AG04449 (cell line): ENCODE data around the gene ATG4D.

Source experiments
- CTCF ChIA-PET: fragments of 350-600 bp; formaldehyde crosslinking; extraction: SDS; loops from one replicate; lab custom pipeline; 2021; ENCODE audit warnings: antibody characterized with exemption; lab: Yijun Ruan, JAX
- POLR2A ChIA-PET: fragments of 400-600, 350-600 bp; formaldehyde crosslinking; extraction: SDS; loops from one replicate; lab custom pipeline; 2020; ENCODE audit warnings: antibody characterized with exemption, inconsistent platforms; lab: Yijun Ruan, JAX
- DNase-seq: peaks from one replicate; pipeline ENCODE4 v3.0.0-alpha.2; 2010; ENCODE audit warnings: low read depth, low spot score
- H3K4me3 ChIP-seq: 2 replicates; pipeline ENCODE4 v1.5.1; 2011; ENCODE audit warnings: low read depth, mild to moderate bottlenecking, control low read depth, low read length
- TF ChIP-seq, protein P1 (sequence below): IDR thresholded peaks from one replicate; pipeline ENCODE4 v1.5.1; 2011; ENCODE audit warnings: mild to moderate bottlenecking, moderate library complexity, low read length, control low read depth, inconsistent platforms; ENCODE audit not compliant: insufficient read depth; ENCODE audit errors: missing control alignments

Gene ATG4D

DNA sequence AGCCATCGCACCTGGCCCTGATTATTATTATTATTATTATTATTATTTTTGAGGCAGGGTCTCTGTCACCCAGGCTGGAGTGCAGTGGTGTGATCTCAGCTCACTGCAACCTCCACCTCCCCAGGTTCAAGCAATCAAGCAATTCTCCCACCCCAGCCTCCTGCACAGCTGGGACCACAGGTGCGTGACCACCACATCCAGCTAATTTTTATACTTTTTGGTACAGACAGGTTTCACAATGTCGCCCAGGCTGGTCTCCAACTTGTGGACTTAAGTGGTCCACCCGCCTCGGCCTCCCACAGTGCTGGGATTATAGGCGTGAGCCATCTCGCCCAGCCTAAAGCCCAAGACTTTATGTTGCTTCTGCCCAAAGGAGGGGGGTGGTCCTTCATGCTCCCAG is 49.4 kb downstream of the ATG4D start:
- ChIA-PET POLR2A (no interaction called here), CTCF (interaction anchor here (1.6 to 1.9 kb wide), 2 partner anchors 12 to 51 kb away, joined by 8 to 13 read pairs; no protein-coding TSS in a partner anchor)
- TF ChIP-seq, protein P1, sequence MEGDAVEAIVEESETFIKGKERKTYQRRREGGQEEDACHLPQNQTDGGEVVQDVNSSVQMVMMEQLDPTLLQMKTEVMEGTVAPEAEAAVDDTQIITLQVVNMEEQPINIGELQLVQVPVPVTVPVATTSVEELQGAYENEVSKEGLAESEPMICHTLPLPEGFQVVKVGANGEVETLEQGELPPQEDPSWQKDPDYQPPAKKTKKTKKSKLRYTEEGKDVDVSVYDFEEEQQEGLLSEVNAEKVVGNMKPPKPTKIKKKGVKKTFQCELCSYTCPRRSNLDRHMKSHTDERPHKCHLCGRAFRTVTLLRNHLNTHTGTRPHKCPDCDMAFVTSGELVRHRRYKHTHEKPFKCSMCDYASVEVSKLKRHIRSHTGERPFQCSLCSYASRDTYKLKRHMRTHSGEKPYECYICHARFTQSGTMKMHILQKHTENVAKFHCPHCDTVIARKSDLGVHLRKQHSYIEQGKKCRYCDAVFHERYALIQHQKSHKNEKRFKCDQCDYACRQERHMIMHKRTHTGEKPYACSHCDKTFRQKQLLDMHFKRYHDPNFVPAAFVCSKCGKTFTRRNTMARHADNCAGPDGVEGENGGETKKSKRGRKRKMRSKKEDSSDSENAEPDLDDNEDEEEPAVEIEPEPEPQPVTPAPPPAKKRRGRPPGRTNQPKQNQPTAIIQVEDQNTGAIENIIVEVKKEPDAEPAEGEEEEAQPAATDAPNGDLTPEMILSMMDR: no peak
- no peak overlapping the region for H3K4me3 ChIP-seq
- DNase-seq: no peak

DNA sequence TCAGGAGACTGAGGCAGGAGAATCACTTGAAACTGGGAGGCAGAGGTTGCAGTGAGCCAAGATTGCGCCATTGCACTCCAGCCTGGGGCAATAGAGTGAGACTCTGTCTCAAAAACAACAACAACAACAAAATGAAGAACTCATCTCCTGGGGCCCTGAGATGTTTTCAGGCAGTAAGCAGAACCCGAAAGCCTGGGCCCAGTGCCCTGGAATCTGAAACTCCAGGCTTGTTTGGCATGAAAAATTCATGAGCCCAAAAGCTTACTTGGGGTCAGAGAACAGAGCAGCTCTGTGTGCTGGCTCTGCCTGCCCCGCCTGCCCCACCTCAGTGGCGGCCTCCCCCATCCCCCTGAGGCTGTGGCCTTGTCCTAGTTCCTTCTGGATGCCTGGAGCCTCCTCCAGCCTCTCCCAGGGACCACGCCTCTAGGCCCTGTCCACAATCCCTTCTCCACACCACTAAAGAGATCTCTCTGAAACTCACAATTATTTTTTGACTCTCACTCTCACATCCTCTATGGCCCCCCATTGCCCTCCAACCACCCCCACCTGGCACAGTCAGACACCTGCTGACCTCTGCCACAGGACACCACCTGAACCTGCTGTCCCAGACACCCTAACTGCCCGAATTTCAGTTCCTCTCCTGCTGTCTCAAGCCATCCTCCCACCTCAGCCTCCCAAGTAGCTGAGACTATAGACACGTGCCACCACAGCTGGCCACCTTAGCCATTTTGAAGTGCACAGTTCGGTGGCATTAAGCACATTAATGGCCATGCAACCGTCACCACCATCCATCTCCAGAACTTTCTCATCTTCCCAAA is 50.3 kb downstream of the ATG4D start:
- TF ChIP-seq, protein P1: no peak
- POLR2A ChIA-PET: interaction anchor here (0.5 kb wide), 1 partner anchor 213 kb away, joined by 3 read pairs; no protein-coding TSS in a partner anchor
- CTCF ChIA-PET: interaction anchor here (1.0 to 3.3 kb wide), 3 partner anchors 9 to 50 kb away, joined by 3 to 26 read pairs (median 14); no protein-coding TSS in a partner anchor
- no peak overlapping the region for H3K4me3 ChIP-seq
- no peak for DNase-seq

DNA sequence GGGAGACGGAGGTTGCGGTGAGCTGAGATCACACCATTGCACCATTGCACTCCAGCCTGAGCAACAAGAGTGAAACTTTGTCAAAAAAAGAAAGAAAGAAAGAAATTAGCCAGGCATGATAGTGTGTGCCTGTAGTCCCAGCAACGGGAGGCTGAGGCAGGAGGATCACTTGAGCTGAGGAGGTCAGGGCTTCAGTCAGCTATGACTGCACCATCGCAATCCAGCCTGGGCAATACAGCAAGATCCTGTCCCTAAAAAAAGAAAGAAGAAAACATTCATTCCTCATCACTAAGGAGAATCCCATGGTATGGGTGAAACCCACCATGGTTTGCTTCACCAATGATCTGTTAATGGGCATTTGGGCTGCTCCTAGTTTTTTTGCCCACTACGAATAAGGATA is 56.4 kb downstream of the ATG4D start:
- no peak for DNase-seq
- ChIA-PET POLR2A (no interaction called here), CTCF (interaction anchor here (0.7 to 2.8 kb wide), 3 partner anchors 19 to 44 kb away, joined by 3 to 17 read pairs (median 4); no protein-coding TSS in a partner anchor)
- no peak overlapping the region for H3K4me3 ChIP-seq
- TF ChIP-seq, protein P1: no peak

DNA sequence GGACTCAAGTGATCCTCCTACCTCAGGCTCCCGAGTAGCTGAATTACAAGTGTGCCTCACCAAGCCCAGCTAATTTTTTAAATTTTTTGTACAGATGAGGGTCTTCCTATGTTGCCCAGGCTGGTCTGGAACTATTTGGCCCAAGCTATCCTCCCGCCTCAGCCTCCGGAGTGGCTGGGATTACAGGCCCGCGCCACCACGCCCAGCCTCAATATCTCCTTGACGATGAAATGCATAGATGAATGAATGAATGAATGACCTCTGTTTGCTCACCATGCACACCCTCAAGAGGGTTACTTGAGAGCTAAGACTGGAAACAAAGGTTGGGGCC is 58.3 kb downstream of the ATG4D start:
- H3K4me3 ChIP-seq: no peak overlapping the region; the same call in none of the 2 replicates
- POLR2A ChIA-PET: interaction anchor here (0.7 kb wide), 1 partner anchor 10 kb away, joined by 4 read pairs; no protein-coding TSS in a partner anchor
- CTCF ChIA-PET: interaction anchor here (0.6 to 3.4 kb wide), 8 partner anchors 11 to 98 kb away, joined by 3 to 21 read pairs (median 5); no protein-coding TSS in a partner anchor
- no peak for DNase-seq
- TF ChIP-seq, protein P1: no peak

DNA sequence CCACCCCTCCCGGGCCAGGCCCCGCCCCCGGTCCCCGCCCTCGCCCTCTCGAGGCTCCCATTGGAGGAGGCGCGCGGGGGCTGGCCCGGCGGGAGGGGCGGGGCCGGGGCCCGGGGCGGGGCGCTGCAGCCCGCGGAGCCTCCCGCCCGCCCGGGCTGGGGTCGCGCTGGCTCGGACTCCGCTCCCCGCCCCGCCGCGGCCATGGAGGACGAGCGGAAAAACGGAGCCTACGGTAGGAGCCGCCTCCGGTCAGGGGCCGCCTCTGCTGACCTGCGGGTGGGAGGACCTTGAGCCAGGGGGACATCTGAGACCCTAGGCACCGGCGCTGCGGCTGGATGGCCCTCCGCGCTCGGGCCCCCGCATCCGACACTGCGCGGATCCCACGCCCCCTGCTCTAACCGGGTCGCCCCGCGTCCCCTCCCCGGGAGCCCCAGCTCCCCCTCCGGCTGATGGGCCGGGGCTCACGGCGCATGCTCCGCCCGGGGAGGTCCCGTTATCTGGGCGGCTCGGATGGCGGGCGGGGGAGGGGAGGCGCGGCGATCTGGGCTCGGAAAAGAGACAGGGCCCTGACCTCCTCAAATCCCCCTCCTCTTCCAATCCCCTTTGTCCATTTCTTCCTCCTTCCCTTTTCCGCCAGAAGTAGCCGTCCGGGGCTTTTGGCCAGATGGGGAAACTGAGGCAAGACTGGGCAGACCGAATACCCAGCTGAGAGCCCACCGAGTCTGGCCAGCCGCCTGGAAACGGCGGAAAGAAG is 58.8 kb downstream of the ATG4D start:
- no peak for DNase-seq
- peak overlapping the region; percentile 96 for H3K4me3 ChIP-seq
- TF ChIP-seq, protein P1: no peak
- POLR2A ChIA-PET: interaction anchor here (0.7 kb wide), 1 partner anchor 9 kb away, joined by 4 read pairs; no protein-coding TSS in a partner anchor
- CTCF ChIA-PET: interaction anchor here (1.2 to 3.4 kb wide), 9 partner anchors 9 to 97 kb away, joined by 3 to 21 read pairs (median 6); no protein-coding TSS in a partner anchor
